K562 (cell line): Measurements from ENCODE around the gene TMOD2. TPM values are rescaled to one million over a fixed set of nuclear protein-coding genes. Genes with fewer than 3 reads are reported as not detected.

Experiments
- CCAR2 ChIP-seq: fragments of 200-400 bp; formaldehyde crosslinking; IDR thresholded peaks from 2 replicates; pipeline ENCODE4 v1.6.1; 2017; ENCODE audit warnings: mild to moderate bottlenecking, low read depth, low read length
- CHD2 ChIP-seq: IDR thresholded peaks from 2 replicates; pipeline ENCODE4 v1.6.1; 2011; ENCODE audit warnings: low read depth, low read length
- FOXO4 ChIP-seq: fragments of 450-650 bp; formaldehyde crosslinking; IDR thresholded peaks from 2 replicates; pipeline ENCODE4 v1.4.0; 2020; ENCODE audit warnings: mild to moderate bottlenecking, moderate library complexity
- GATAD2B ChIP-seq: fragments of 450-650 bp; IDR thresholded peaks from 2 replicates; pipeline ENCODE4 v1.6.1; 2017; ENCODE audit warnings: mild to moderate bottlenecking, borderline replicate concordance
- GTF2F1 ChIP-seq: IDR thresholded peaks from 2 replicates; pipeline ENCODE4 v1.6.1; 2011; ENCODE audit warnings: low read depth, low read length, improper control_type of control experiment
- MEF2A ChIP-seq: IDR thresholded peaks from 2 replicates; pipeline ENCODE4 v1.6.1; 2011; ENCODE audit warnings: low read depth, mild to moderate bottlenecking, low read length, moderate library complexity; ENCODE audit not compliant: control insufficient read depth
- NCOA6 ChIP-seq: fragments of 450-650 bp; IDR thresholded peaks from 2 replicates; pipeline ENCODE4 v1.6.1; 2017; ENCODE audit warnings: mild to moderate bottlenecking
- POU5F1 ChIP-seq: fragments of 150-350 bp; IDR thresholded peaks from 2 replicates; pipeline ENCODE4 v1.6.1; 2014; ENCODE audit warnings: borderline replicate concordance, low read length, low read depth, mild to moderate bottlenecking; ENCODE audit not compliant: partially characterized antibody
- ZNF830 ChIP-seq: fragments of 250-450 bp; sonication (Bioruptor Pico); IDR thresholded peaks from 2 replicates; pipeline ENCODE4 v1.5.0; 2021; ENCODE audit warnings: mild to moderate bottlenecking
- polyA plus RNA-seq, 8 experiments: library from polyadenylated mRNA; depleted of rRNA in 4 of 8; stranded (reverse) in 5 of 8; unstranded in 3 of 8; fragments of >200 nt; fragmentation: Nextera tagmentation in 2 of 8; fragmentation: Illumina TruSeq in 1 of 8; extraction: Ambion mirVana in 2 of 8; extraction: Trizol in 1 of 8; gene quantifications; 2 replicates each; pipeline versions ENCODE4 v1.2.1 to v1.2.3, GENCODE V29; 2011 to 2014; ENCODE audit warnings: inconsistent platforms in 1 of 8, missing spikeins in 1 of 8
- total RNA-seq, 7 experiments: library from RNA; depleted of rRNA in 6 of 7; stranded (reverse); fragments of >200 nt in 6 of 7; fragmentation: Illumina TruSeq in 2 of 7; extraction: Trizol in 2 of 7; gene quantifications; 2 replicates each; pipeline versions ENCODE4 v1.2.1 to v1.2.3, GENCODE V29; 2011 to 2021; ENCODE audit warnings: low replicate concordance in 1 of 7
- TF ChIP-seq, protein P1 (sequence below): fragments of 250-450 bp; sonication (Bioruptor Pico); IDR thresholded peaks from 2 replicates; pipeline ENCODE4 v1.5.0; 2020; ENCODE audit warnings: mild to moderate bottlenecking, borderline replicate concordance

Gene TMOD2
- total and polyA plus RNA-seq, 9 of the 15 experiments (the other 6 are each of a cell fraction or from before 2014, with no cell fraction given): 0.49 to 3.8 (median 3.0) TPM

GRCh38 chr15:51766341-51766740, 14.9 kb downstream of the TMOD2 start (continued):
- TF ChIP-seq, protein P1, sequence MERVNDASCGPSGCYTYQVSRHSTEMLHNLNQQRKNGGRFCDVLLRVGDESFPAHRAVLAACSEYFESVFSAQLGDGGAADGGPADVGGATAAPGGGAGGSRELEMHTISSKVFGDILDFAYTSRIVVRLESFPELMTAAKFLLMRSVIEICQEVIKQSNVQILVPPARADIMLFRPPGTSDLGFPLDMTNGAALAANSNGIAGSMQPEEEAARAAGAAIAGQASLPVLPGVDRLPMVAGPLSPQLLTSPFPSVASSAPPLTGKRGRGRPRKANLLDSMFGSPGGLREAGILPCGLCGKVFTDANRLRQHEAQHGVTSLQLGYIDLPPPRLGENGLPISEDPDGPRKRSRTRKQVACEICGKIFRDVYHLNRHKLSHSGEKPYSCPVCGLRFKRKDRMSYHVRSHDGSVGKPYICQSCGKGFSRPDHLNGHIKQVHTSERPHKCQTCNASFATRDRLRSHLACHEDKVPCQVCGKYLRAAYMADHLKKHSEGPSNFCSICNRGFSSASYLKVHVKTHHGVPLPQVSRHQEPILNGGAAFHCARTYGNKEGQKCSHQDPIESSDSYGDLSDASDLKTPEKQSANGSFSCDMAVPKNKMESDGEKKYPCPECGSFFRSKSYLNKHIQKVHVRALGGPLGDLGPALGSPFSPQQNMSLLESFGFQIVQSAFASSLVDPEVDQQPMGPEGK (CRISPR knock-in tag): no peak
- TF ChIP-seq ZNF830 (CRISPR knock-in tag) (no peak), CHD2 (no peak), GTF2F1 (no peak), CCAR2 (no peak), NCOA6 (no peak), FOXO4 (CRISPR knock-in tag) (no peak), GATAD2B (no peak), POU5F1 (no peak), MEF2A (no peak)
